Measurements from ENCODE around the gene C10orf90. TPM values are rescaled to one million over a fixed set of nuclear protein-coding genes. Genes with fewer than 3 reads are reported as not detected.
A peak's percentile ranks its signal among the peaks of the same experiment; 100 is the strongest.
"Not testable (repeated sequence)": the region's sequence is repeated elsewhere in the genome, so short reads cannot be mapped to it uniquely, and the experiment has no call there.

The C10orf90 gene
- total RNA-seq, 4 donors from 2014 or later, result 2.1 to 6.5 (median 4.1) TPM

DNA sequence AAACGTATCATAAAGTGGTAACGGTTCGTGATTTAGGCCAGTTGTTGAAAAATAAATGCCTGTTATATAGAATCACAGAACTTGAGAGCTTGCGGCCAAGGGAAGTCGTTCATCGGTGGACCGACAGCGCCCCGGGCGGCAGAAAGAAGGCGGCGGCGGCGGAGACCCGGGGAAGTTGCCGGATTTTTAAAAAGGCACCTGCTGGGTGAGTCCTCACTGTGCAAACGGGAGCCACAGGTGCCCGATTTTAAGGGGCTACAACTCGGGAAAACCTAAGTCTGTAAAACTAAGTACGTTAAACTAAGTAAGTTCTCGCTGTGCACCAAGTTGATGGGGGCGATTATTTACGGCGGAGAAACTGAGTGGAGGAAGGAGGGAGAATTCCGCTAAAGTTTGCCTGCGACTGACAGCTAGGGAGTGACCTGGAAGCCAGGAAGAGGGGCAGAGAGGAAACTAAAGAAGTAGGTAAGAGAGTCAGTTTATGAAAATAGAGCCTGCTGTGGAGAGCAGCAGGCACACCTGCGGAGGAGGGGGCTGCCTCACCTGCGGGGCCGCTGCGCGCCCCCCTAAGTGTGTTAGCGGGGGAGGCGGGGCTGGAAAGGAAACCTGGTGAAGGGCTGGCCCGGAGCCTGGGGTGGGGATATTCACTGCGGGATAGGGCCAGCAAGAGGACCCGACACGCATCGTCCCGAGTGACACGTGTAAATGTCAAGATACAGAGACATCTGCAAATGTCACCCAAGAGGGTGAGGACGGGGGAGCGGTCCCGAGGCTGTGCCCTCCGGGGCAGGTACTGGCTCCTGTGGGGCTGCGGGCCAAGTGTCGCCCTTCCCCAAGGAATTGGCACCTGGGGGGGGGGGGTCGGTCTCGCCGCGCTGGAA lies 283.2 kb downstream of the C10orf90 start:
- peaks cover 18% of the 10 kb centered on the region for H3K27me3 ChIP-seq

DNA sequence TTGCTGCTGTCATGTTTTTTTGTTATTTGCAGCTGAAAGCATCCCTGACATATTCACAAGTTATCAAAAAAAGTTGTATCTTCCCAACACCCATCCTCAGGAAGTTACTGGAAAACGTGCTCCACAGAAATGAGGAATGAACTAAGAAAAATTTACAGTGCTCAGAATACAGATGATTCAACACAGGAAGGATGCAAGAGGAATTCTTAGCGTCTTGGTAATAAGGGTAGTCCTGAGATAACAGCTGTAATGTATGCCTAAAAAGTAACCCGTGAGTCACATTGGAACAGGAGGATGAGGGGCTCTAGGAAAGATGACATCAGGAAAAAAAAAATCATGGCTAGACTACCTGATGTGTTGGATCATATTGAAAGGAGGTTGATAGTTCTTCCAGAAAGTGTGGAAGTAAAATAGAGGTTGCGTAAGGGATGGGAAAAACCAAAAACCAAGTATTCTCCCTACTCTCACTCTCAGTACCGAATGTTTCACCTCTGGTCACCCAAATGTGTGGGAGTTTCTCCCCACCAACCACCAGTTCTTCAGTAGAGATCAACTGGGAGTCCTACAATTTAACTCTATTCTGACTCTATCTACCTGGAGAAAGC lies 286.1 kb downstream of the C10orf90 start:
- H3K9me3 ChIP-seq, result no peaks in the 10 kb centered on the region
- no peak for DNase-seq (ENCODE audit: low spot score in 2 of 2)
- H3K36me3 ChIP-seq, result no peaks in the 10 kb centered on the region
- WGBS, result 84% methylated on average over 5 of the region's 5 CpGs
- H3K4me1 ChIP-seq, result peaks cover 20% of the 10 kb centered on the region
- no peak overlapping the region for H3K4me3 ChIP-seq
- TF ChIP-seq POLR2A (IDR thresholded peaks at IDR 0.05) (no peak), POLR2AphosphoS5 (IDR thresholded peaks at IDR 0.05) (no peak), EP300 (IDR thresholded peaks at IDR 0.05) (no peak)
- TF ChIP-seq, protein P1, sequence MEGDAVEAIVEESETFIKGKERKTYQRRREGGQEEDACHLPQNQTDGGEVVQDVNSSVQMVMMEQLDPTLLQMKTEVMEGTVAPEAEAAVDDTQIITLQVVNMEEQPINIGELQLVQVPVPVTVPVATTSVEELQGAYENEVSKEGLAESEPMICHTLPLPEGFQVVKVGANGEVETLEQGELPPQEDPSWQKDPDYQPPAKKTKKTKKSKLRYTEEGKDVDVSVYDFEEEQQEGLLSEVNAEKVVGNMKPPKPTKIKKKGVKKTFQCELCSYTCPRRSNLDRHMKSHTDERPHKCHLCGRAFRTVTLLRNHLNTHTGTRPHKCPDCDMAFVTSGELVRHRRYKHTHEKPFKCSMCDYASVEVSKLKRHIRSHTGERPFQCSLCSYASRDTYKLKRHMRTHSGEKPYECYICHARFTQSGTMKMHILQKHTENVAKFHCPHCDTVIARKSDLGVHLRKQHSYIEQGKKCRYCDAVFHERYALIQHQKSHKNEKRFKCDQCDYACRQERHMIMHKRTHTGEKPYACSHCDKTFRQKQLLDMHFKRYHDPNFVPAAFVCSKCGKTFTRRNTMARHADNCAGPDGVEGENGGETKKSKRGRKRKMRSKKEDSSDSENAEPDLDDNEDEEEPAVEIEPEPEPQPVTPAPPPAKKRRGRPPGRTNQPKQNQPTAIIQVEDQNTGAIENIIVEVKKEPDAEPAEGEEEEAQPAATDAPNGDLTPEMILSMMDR (IDR thresholded peaks at IDR 0.05), result no peak
- peaks cover 18% of the 10 kb centered on the region for H3K27me3 ChIP-seq
- no peak overlapping the region for H3K27ac ChIP-seq

More for the DNA sequence above, 283.2 kb downstream of the C10orf90 start:
- no peaks in the 10 kb centered on the region for H3K36me3 ChIP-seq
- H3K27ac ChIP-seq, result no peak overlapping the region
- no peaks in the 10 kb centered on the region for H3K9me3 ChIP-seq
- H3K4me3 ChIP-seq, result peak overlapping the region; percentile 63
- TF ChIP-seq EP300 (IDR thresholded peaks at IDR 0.05), result no peak
- TF ChIP-seq, protein P1 (IDR thresholded peaks at IDR 0.05), result peak; percentile 36 to 66
- peaks cover 20% of the 10 kb centered on the region for H3K4me1 ChIP-seq
- 4% methylated on average over 42 of the region's 50 CpGs for WGBS
- DNase-seq (ENCODE audit: low spot score in 2 of 2), result no peak

DNA sequence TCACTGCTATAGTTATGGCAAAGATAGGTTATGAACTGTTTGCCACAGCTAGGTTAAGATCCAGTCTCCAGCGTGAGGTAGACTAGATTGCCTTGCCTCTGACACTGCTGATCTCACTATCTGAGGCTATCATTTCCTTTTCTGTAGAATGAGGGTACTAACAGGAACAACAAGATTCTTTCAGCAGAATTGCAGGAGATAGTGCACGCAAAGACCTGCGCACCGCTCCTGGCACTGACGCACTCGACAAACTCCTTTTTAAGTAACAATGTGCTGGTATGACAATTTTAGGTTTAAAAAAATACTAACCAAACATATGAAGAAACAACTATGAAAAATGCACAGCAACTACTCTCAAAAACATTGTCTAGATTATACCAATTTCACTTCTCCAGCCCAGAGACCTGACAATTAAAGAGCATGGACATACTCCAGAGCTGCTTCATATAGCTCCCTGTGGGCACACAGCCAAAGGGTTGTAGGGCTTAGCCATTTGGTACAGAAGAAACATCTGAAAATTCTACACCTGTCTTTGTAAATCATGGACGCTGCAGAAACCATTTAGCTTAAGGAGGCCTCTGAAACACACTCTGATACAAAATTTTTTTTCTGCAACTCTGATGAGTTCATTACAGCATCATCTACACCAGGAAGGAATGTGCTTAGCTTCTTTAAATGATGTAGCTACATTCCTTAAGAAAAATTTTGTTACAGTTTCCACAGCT lies 290.0 kb downstream of the C10orf90 start:
- Histone ChIP-seq H3K4me3 (no peak overlapping the region), H3K9me3 (no peaks in the 10 kb centered on the region), H3K36me3 (no peaks in the 10 kb centered on the region), H3K27me3 (no peaks in the 10 kb centered on the region), H3K4me1 (no peaks in the 10 kb centered on the region), H3K27ac (no peak overlapping the region)
- no peak for TF ChIP-seq POLR2A (IDR thresholded peaks at IDR 0.05)
- TF ChIP-seq EP300 (IDR thresholded peaks at IDR 0.05), result no peak
- TF ChIP-seq POLR2AphosphoS5 (IDR thresholded peaks at IDR 0.05), result no peak
- TF ChIP-seq, protein P1 (IDR thresholded peaks at IDR 0.05), result no peak
- DNase-seq (ENCODE audit: low spot score in 2 of 2), result no peak
- 63% methylated on average over 7 of the region's 7 CpGs for WGBS

DNA sequence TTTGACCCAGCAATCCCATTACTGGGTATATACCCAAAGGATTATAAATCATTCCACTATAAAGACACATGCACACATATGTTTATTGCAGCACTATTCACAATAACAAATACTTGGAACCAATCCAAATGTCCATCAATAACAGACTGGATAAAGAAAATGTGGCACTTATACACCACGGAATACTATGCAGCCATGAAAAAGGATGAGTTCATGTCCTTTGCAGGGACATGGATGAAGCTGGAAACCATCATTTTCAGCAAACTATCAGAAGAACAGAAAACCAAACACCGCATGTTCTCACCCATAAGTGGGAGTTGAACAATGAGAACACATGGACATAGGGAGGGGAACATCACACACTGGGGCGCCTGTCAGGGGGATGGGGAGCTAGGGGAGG lies 291.3 kb downstream of the C10orf90 start:
- DNase-seq (ENCODE audit: low spot score in 2 of 2); H3K36me3 ChIP-seq; H3K9me3 ChIP-seq; H3K27ac ChIP-seq; H3K4me1 ChIP-seq; H3K4me3 ChIP-seq; H3K27me3 ChIP-seq: not testable (repeated sequence)
- 96% methylated on average over 3 of the region's 3 CpGs for WGBS

DNA sequence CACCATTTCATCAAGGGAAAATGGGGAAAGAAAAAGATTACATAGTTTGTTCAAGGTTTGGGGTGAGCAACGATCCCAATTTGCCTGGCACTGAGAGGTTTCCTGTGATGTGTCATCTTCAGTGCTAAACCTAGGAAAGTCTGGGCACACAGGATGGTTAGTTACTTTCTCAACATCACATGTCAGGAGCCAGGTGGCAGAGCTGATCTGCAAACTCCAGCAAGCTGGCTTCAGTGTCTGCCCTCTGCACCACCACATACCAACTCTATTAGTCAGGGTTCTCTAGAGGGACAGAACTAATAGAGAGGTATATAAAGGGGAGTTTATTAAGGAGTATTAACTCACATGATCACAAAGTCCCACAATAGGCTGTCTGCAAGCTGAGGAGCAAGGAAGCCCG lies 293.5 kb downstream of the C10orf90 start:
- no peak for DNase-seq (ENCODE audit: low spot score in 2 of 2)
- H3K27me3 ChIP-seq, result no peaks in the 10 kb centered on the region
- no peak overlapping the region for H3K27ac ChIP-seq
- no peaks in the 10 kb centered on the region for H3K4me1 ChIP-seq
- no peak for TF ChIP-seq POLR2A (IDR thresholded peaks at IDR 0.05)
- no peak for TF ChIP-seq EP300 (IDR thresholded peaks at IDR 0.05)
- TF ChIP-seq, protein P1 (IDR thresholded peaks at IDR 0.05), result no peak
- no peak for TF ChIP-seq POLR2AphosphoS5 (IDR thresholded peaks at IDR 0.05)
- H3K9me3 ChIP-seq, result no peaks in the 10 kb centered on the region
- WGBS, result 82% methylated on average over 2 of the region's 2 CpGs
- no peak overlapping the region for H3K4me3 ChIP-seq
- no peaks in the 10 kb centered on the region for H3K36me3 ChIP-seq

Data from suprapubic skin (tissue), 4 donors.